OCI-LY3 (cell line): Measurements from ENCODE around the gene PDE8A.
"Not testable (repeated sequence)": the region's sequence is repeated elsewhere in the genome, so short reads cannot be mapped to it uniquely, and the experiment has no call there.

ENCODE experiments used
- H2AFZ ChIP-seq: fragments of 200-600, 300-600 bp; shearing (Covaris generic); 2 replicates; pipeline ENCODE4 v1.6.0; 2014; ENCODE audit warnings: antibody characterized with exemption, low read depth, low read length
- H3K27ac ChIP-seq: fragments of 200-600, 300-600 bp; sonication (generic); 2 replicates; pipeline ENCODE4 v1.5.1; 2014; ENCODE audit warnings: mild to moderate bottlenecking, low read length, moderate library complexity, mixed read lengths
- H3K27me3 ChIP-seq: fragments of 200-600, 300-600 bp; sonication (generic); 2 replicates; pipeline ENCODE4 v1.6.1; 2014; ENCODE audit warnings: low read depth, low read length, mixed read lengths
- H3K36me3 ChIP-seq: fragments of 200-600, 300-600 bp; sonication (generic); replicated peaks from 2 replicates; pipeline ENCODE3; 2014; ENCODE audit warnings: low read depth, low read length, mixed read lengths
- H3K4me1 ChIP-seq: fragments of 300-600, 200-600 bp; sonication (generic); 2 replicates; pipeline ENCODE4 v1.6.1; 2014; ENCODE audit warnings: low read length, mixed read lengths
- H3K4me2 ChIP-seq: fragments of 200-600, 300-600 bp; sonication (generic); 2 replicates; pipeline ENCODE4 v1.6.1; 2014; ENCODE audit warnings: low read length, mixed read lengths
- H3K4me3 ChIP-seq: fragments of 300-600, 200-600 bp; sonication (generic); 2 replicates; pipeline ENCODE4 v1.5.1; 2014; ENCODE audit warnings: antibody characterized with exemption, mild to moderate bottlenecking, low read length, moderate library complexity
- H3K79me2 ChIP-seq: fragments of 300-600, 200-600 bp; shearing (Covaris generic); 2 replicates; pipeline ENCODE4 v1.6.1; 2014; ENCODE audit warnings: mild to moderate bottlenecking, low read length, mixed read lengths
- H3K9ac ChIP-seq: fragments of 300-600, 200-600 bp; shearing (Covaris generic); 2 replicates; pipeline ENCODE4 v1.6.0; 2014; ENCODE audit warnings: mild to moderate bottlenecking, low read length, moderate library complexity
- H3K9me3 ChIP-seq: fragments of 200-600, 300-600 bp; shearing (Covaris generic); 2 replicates; pipeline ENCODE4 v1.6.1; 2014; ENCODE audit warnings: low read length, mixed read lengths; ENCODE audit not compliant: insufficient read depth
- H4K20me1 ChIP-seq: fragments of 200-600, 300-600 bp; sonication (generic); 2 replicates; pipeline ENCODE4 v1.6.1; 2016; ENCODE audit warnings: low read length, mixed read lengths; ENCODE audit not compliant: insufficient read depth
- CTCF ChIP-seq: fragments of 200-600, 300-600 bp; sonication (generic); IDR thresholded peaks from 2 replicates; pipeline ENCODE4 v1.5.1; 2014; ENCODE audit warnings: antibody characterized with exemption, low read length, low read depth
- EZH2phosphoT487 ChIP-seq: fragments of 200-600 bp; shearing (Covaris generic); IDR thresholded peaks from 2 replicates; pipeline ENCODE4 v1.6.1; 2018; ENCODE audit warnings: antibody characterized with exemption, mixed run types, low read depth

PDE8A gene

DNA sequence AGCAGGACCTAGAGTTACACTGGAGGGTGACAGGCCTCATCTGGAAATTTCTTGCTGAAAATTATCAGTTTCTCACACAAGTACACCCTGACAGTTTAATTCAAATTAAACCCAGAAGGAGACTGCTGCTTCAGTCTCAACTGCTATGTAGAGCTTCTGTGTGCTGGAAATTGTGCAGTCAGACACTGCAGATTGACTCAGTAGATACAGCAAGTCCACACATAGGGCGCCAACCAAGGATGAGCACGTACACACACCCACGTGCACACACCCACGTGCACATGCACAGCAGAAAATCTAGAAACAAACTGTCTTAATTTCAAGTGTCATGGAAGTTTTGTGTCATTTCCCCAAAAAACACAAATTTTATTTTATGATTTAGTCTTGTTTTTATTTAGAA, 192.9 kb downstream of the PDE8A start:
- no peak overlapping the region for H3K27ac ChIP-seq
- H3K4me3 ChIP-seq, result no peak overlapping the region
- H3K27me3 ChIP-seq, result no peaks in the 10 kb centered on the region; the same call in 1 of the 2 replicates
- no peak overlapping the region for H2AFZ ChIP-seq
- H4K20me1 ChIP-seq, result no peaks in the 10 kb centered on the region
- H3K4me1 ChIP-seq, result no peaks in the 10 kb centered on the region
- no peaks in the 10 kb centered on the region for H3K36me3 ChIP-seq
- peaks cover 18% of the 10 kb centered on the region; the same call in 1 of the 2 replicates for H3K9me3 ChIP-seq
- TF ChIP-seq CTCF, result no peak
- TF ChIP-seq EZH2phosphoT487, result no peak
- no peaks in the 10 kb centered on the region for H3K79me2 ChIP-seq
- no peak overlapping the region for H3K9ac ChIP-seq
- H3K4me2 ChIP-seq, result no peak overlapping the region

GRCh38 chr15:85177042-85177515, 195.4 kb downstream of the PDE8A start:
- H3K79me2 ChIP-seq, H3K27me3 ChIP-seq, H3K4me2 ChIP-seq, H3K36me3 ChIP-seq, H3K4me3 ChIP-seq, H3K27ac ChIP-seq, H4K20me1 ChIP-seq, H3K9me3 ChIP-seq, H3K9ac ChIP-seq, H3K4me1 ChIP-seq, H2AFZ ChIP-seq: not testable (repeated sequence)

DNA sequence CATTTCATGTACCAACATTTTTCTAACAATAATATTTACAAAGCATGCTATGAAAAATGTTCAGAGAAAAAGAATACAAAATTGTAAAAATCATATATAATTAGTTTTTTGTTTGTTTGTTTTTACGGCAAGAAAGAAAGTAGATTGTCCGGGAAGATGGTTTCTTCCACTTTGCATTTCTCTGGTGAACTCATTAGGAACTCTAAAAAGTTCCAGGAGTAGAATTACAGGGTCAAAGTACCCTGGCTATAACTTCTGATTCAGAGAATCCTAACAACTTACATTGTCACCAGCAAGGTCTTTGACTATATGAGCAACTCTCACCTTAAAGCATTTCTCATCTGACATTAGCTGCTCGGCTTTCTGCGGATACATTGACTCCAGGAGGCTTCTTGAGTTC, 196.7 kb downstream of the PDE8A start:
- no peaks in the 10 kb centered on the region for H3K9me3 ChIP-seq
- no peak overlapping the region for H2AFZ ChIP-seq
- H3K4me3 ChIP-seq, result no peak overlapping the region
- no peaks in the 10 kb centered on the region for H3K79me2 ChIP-seq
- peaks cover 7% of the 10 kb centered on the region; the same call in 1 of the 2 replicates for H3K27me3 ChIP-seq
- H3K4me2 ChIP-seq, result no peak overlapping the region
- H3K4me1 ChIP-seq, result no peaks in the 10 kb centered on the region
- TF ChIP-seq EZH2phosphoT487, result no peak
- TF ChIP-seq CTCF, result no peak
- H3K27ac ChIP-seq, result no peak overlapping the region
- no peaks in the 10 kb centered on the region for H3K36me3 ChIP-seq
- no peaks in the 10 kb centered on the region for H4K20me1 ChIP-seq
- no peak overlapping the region for H3K9ac ChIP-seq

DNA sequence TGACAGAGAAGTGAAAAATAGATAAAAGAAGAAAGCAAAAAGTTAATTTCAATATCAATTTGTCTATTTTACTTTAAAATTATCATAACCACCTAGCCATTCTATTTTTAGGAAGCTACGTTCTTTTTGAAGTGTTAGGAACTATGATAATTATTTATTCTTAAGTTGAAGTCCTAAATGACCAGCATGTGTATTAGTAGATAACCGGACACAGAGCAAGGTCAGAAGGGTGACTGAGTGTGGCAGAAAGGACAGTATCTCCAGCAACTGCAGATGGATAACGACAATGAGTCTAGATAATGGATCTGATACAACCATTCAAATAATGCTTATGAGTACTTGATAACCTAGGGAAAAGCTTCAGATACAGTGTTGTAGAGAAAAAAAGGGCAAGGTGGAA, 198.0 kb downstream of the PDE8A start:
- Histone ChIP-seq H3K27me3 (peaks cover 7% of the 10 kb centered on the region; the same call in 1 of the 2 replicates), H3K27ac (no peak overlapping the region)

GRCh38 chr15:85185350-85185749, 203.7 kb downstream of the PDE8A start:
- H3K27me3 ChIP-seq, H3K4me1 ChIP-seq, H3K9me3 ChIP-seq, H2AFZ ChIP-seq, H4K20me1 ChIP-seq, H3K79me2 ChIP-seq, H3K27ac ChIP-seq, H3K4me3 ChIP-seq, H3K4me2 ChIP-seq, H3K36me3 ChIP-seq, H3K9ac ChIP-seq: not testable (repeated sequence)

More for the DNA sequence above, 198.0 kb downstream of the PDE8A start:
- Histone ChIP-seq H3K79me2 (no peaks in the 10 kb centered on the region), H2AFZ (no peak overlapping the region), H4K20me1 (no peaks in the 10 kb centered on the region), H3K4me1 (no peaks in the 10 kb centered on the region), H3K9me3 (no peaks in the 10 kb centered on the region), H3K4me3 (no peak overlapping the region), H3K9ac (no peak overlapping the region), H3K36me3 (no peaks in the 10 kb centered on the region), H3K4me2 (no peak overlapping the region)
- TF ChIP-seq EZH2phosphoT487 (no peak), CTCF (no peak)

GRCh38 chr15:85188171-85188577, 206.5 kb downstream of the PDE8A start:
- not testable (repeated sequence) for H2AFZ ChIP-seq, H3K9ac ChIP-seq, H3K27ac ChIP-seq, H3K27me3 ChIP-seq, H3K79me2 ChIP-seq, H3K4me3 ChIP-seq, H3K9me3 ChIP-seq, H3K36me3 ChIP-seq, H3K4me1 ChIP-seq, H3K4me2 ChIP-seq, H4K20me1 ChIP-seq
